GM12864 (cell line): ENCODE measurements around the gene ARID5B.

ENCODE experiments used
- DNase-seq: peaks from one replicate; pipeline ENCODE4 v3.0.0-alpha.2; 2011; ENCODE audit warnings: low read depth
- H3K4me3 ChIP-seq: 2 replicates; pipeline ENCODE4 v1.5.1; 2011; ENCODE audit warnings: mild to moderate bottlenecking, low read depth, low read length, control low read depth
- TF ChIP-seq, protein P1 (sequence below): IDR thresholded peaks from 2 replicates; pipeline ENCODE4 v1.5.1; 2011; ENCODE audit warnings: low read depth, mild to moderate bottlenecking, moderate library complexity, low read length, control low read depth, inconsistent platforms; ENCODE audit errors: missing control alignments

ARID5B gene

DNA sequence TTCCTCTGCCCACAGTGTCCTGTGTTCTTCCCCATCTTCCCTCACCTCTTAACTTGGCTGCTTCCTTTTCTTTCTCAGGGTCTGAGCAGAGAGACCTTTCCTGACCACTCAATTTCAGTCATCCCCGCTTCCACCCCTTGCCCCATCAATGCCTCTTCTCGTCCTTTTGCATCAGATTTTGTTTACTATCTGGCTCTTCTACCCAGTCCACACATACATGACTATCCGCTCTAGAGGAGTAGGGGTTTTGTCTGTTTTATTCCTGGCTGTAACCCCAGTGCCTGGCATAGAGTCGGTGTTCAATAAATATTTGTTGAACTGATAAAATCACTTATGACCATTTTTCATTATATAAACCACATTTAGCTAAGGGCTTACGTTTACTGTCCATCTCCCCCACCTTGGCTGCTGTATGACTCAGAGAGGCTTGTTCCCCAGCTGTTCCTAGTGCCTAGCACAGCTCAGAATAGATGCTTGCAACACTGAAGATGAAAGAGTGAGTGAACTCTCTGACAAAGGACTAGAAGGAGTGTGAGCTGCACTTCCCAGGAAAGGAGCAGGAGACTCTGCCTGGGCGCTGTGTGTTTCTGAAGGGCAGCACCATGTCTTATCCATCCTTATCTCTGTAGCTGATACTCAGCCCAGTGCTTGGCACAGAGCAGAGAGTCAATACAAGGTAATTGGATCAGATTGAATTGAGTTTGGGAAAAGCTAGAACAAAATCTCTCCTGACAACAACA, 21.9 kb downstream of the ARID5B start:
- no peak overlapping the region for H3K4me3 ChIP-seq
- TF ChIP-seq, protein P1, sequence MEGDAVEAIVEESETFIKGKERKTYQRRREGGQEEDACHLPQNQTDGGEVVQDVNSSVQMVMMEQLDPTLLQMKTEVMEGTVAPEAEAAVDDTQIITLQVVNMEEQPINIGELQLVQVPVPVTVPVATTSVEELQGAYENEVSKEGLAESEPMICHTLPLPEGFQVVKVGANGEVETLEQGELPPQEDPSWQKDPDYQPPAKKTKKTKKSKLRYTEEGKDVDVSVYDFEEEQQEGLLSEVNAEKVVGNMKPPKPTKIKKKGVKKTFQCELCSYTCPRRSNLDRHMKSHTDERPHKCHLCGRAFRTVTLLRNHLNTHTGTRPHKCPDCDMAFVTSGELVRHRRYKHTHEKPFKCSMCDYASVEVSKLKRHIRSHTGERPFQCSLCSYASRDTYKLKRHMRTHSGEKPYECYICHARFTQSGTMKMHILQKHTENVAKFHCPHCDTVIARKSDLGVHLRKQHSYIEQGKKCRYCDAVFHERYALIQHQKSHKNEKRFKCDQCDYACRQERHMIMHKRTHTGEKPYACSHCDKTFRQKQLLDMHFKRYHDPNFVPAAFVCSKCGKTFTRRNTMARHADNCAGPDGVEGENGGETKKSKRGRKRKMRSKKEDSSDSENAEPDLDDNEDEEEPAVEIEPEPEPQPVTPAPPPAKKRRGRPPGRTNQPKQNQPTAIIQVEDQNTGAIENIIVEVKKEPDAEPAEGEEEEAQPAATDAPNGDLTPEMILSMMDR = no peak
- no peak for DNase-seq

DNA sequence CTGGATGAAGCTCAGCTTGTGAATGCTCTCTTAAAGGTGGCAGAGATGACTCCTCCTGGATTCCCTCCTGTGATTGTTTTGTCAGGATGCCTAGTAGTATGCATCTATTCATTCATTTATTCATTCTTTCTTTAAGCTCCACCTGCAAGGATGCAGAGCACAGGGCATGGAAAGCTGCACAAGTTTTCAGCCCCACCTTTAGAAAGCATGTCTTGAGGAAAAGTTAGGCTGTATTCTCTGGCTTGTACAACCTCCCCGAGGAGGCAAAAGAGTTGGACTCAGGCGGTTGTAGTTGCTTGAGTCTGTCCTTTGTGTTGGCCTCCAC, 22.4 kb downstream of the ARID5B start:
- H3K4me3 ChIP-seq = no peak overlapping the region
- TF ChIP-seq, protein P1 = no peak
- no peak for DNase-seq

DNA sequence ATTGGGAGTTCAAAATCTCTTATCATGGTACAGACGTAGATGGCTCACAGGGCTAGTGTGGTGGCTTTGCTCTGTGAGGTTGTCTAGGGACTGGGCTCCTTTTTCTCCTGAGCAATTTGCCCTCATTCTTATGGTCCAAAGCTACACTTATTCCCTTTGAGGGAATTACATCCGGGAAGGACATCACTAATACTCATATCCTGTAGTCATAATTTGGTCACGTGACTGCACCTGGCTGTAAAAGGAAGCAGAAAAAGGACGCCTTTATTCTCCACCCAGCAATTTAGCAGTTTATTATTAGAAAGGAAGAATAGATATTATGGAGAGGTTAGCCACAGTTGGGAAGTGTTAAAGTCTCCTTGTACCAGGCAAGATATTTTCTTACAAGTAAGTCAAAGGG, 28.1 kb downstream of the ARID5B start:
- no peak for DNase-seq
- TF ChIP-seq, protein P1 = no peak
- H3K4me3 ChIP-seq = no peak overlapping the region

DNA sequence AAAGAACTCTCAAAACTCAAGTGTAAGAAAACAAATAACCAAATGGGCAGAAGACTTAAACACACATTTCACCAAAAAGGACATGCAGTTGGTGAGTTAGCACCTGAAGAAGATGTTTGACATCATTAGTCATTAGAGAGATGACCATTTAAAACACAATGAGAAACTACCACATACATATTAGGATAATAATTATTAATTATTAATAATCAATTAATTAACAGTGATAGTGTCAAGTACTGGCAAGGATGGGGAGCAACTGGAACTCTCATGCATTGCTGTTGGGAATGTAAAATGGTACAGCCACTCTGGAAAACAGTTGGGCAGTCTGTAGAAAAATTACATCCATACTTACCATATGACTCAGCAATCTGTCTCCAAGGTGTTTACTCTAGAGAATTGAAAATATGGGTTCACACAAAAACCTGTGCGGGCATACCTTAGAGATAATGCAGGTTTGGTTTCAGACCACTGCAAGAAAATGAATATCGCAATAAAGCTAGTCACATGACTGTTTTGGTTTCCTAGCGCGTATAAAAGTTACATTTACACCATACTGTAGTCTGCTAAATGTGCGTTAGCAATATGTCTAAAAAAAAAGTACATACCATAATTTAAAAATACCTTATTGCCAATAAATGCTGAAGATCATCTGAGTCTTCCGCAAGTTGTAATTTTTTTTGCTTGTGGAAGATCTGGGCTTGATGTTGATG, 30.3 kb downstream of the ARID5B start:
- H3K4me3 ChIP-seq = no peak overlapping the region
- TF ChIP-seq, protein P1 = no peak
- no peak for DNase-seq

DNA sequence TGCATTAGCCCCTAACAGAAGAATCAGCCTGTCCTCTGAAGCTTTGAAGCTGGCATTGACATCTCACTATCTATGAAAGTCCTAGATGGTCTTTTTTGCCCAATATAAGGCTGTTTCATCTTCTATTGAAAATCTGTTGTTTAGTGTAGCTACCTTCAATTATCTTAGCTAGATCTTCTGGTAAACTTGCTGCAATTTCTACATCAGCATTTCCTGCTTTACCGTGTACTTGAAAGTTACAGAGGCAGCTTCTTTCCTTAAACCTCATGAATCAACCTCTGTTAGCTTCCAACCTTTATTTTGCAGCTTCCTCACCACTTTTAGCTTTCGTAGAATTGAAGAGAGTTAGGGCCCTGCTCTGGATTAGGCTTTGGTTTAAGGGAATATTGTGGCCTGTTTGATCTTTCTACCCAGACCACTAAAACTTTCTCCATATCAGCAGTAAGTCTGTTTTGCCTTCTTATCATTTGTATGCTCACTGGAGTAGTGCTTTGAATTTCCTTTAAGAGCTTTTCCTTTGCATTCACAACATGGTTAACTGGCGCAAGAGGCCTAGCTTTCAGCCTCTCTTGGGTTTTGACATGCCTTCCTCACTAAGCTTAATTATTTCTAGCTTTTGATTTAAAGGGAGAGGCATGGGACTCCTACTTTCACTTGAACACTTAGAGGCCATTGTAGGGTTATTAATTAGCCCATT, 32.5 kb downstream of the ARID5B start:
- DNase-seq = no peak
- TF ChIP-seq, protein P1 = no peak
- H3K4me3 ChIP-seq = no peak overlapping the region

DNA sequence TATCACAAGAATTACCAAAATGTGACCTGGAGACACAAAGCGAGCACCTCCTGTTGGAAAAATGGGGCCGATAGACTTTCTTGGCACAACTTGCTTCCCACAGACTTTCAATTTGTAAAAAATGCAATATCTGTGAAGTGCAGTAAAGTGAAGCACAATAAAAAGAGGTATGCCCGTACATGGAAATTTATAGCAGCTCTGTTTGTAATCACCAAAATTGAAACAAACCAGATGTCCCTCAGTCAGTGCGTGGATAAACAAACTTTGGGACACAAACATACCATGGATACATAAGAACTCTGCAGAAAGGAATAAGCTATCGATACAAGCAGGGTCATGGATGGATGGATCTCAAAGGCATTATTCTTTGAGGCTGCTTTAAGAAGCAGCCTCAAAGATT, 33.6 kb downstream of the ARID5B start:
- no peak for DNase-seq
- H3K4me3 ChIP-seq = no peak overlapping the region
- TF ChIP-seq, protein P1 = no peak
